BLaER1 (cell line): ENCODE data around the gene TMEM154.

Source experiments
- H3K27ac ChIP-seq: shearing (Covaris generic); formaldehyde crosslinking; 2 replicates; pipeline ENCODE4 v1.8.1; 2022
- H3K27me3 ChIP-seq: shearing (Covaris generic); formaldehyde crosslinking; 2 replicates; pipeline ENCODE4 v1.8.1; 2022
- H3K36me3 ChIP-seq: shearing (Covaris generic); formaldehyde crosslinking; 2 replicates; pipeline ENCODE4 v1.8.1; 2022
- H3K4me1 ChIP-seq: shearing (Covaris generic); formaldehyde crosslinking; 2 replicates; pipeline ENCODE4 v1.8.1; 2022
- H3K4me2 ChIP-seq: shearing (Covaris generic); formaldehyde crosslinking; 2 replicates; pipeline ENCODE4 v1.8.1; 2022
- H3K4me3 ChIP-seq: shearing (Covaris generic); formaldehyde crosslinking; 2 replicates; pipeline ENCODE4 v1.8.1; 2022
- H3K9ac ChIP-seq: shearing (Covaris generic); formaldehyde crosslinking; 2 replicates; pipeline ENCODE4 v1.8.1; 2022
- H3K9me3 ChIP-seq: shearing (Covaris generic); formaldehyde crosslinking; 2 replicates; pipeline ENCODE4 v1.8.1; 2022
- H4K20me1 ChIP-seq: shearing (Covaris generic); formaldehyde crosslinking; 2 replicates; pipeline ENCODE4 v1.8.1; 2022
- Cebpa-rat ChIP-seq: shearing (Covaris generic); IDR thresholded peaks from 2 replicates; pipeline ENCODE4 v1.8.1; 2022

The TMEM154 gene

DNA sequence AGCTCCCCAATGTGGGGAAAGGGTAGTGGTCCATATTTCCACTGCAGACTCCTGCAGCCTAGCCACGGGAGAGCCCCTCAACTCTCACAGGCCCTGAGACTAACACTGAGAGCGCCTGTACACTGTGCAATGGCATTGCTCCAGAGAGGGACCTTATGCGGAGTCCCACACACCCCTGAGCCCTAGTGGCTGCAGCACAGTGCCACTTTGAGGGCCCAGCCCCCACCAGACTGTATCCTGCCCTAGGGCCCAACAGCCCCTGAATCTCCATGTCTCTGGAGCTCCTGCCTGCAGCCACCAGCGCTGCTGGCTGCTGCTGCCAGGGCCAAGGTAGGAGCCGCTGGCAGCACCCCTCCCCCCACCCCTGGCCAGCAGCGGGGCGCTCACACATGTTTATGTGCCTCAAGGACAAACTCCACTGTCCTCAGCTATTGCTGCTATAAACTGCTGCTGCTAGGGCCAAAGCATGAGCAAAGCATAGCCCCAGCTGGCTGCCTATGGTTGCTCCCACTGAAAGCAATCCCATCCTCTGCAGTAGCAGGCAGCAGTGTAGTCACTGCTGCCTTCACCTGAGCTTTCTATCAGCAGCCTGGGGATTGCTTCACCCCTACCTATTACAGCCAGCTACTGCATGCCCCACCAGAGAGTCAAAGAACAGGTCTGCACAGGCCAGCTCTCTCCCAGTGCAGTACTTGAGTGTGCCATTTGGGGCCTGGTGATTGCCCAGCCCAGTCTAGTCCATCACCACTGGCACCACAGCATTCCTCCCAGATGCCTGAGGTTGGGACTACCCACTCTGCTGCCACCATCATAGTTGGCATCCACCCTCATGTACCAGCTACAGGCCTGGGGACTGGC, 24.3 kb downstream of the TMEM154 start:
- Histone ChIP-seq H3K9me3 (peaks cover 42% of the 10 kb centered on the region), H3K4me3 (no peak overlapping the region), H3K36me3 (no peaks in the 10 kb centered on the region), H4K20me1 (no peaks in the 10 kb centered on the region), H3K4me2 (no peak overlapping the region), H3K4me1 (0 out of 2 replicates have a peak, but pooled peaks cover 6% of the 10 kb centered on the region), H3K27me3 (no peaks in the 10 kb centered on the region), H3K9ac (no peak overlapping the region), H3K27ac (no peak overlapping the region)
- TF ChIP-seq Cebpa-rat = no peak

DNA sequence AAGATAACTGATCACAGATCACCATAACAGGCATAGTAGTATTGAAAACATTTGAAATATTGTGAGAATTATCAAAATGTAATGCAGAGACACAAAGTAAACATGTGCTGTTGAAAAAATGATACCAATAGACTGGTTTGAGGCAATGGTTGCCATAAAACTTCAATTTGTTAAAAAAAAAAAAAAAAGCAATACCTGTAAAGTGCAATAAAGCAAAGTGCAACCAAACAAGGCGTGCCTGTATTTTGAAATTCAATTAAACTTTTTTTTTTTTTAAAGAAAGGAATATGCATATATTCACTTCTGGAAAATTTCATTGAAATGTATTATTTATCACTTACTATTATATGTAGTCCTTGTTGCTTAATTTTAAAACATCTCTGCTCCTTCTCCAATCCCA, 27.7 kb downstream of the TMEM154 start:
- Histone ChIP-seq H3K4me2 (no peak overlapping the region), H3K9me3 (peaks cover 21% of the 10 kb centered on the region), H3K4me1 (no peaks in the 10 kb centered on the region), H3K27ac (no peak overlapping the region), H3K36me3 (no peaks in the 10 kb centered on the region), H3K4me3 (no peak overlapping the region), H3K27me3 (no peaks in the 10 kb centered on the region), H4K20me1 (no peaks in the 10 kb centered on the region), H3K9ac (no peak overlapping the region)
- no peak for TF ChIP-seq Cebpa-rat

DNA sequence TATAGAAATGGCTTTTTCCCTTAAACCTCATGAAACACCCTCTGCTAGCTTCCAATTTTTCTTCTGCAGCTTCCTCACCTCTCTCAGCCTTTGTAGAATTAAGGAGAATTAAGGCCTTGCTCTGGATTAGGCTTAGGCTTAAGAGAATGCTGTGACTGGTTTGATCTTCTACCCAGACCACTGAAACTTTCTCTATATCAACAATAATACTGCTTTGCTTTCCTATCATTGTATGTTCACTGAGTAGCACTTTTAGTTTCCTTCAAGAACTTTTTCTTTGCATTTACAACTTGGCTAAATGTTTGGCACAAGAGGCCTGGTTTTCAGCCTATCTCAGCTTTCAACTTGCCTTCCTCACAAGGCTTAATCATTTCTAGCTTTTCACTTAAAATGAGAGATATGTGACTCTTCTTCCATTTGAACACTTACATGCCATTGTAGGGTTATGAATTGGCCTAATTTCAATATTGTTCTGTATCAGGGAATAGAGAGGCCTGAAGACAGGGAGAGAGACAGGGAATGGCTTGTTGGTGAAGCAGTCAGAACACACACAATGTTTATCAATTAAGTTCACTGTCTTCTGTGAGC, 28.2 kb downstream of the TMEM154 start:
- H3K27me3 ChIP-seq = no peaks in the 10 kb centered on the region
- H3K4me1 ChIP-seq = no peaks in the 10 kb centered on the region
- H3K4me2 ChIP-seq = no peak overlapping the region
- H3K36me3 ChIP-seq = no peaks in the 10 kb centered on the region
- H4K20me1 ChIP-seq = no peaks in the 10 kb centered on the region
- H3K9ac ChIP-seq = no peak overlapping the region
- no peak overlapping the region for H3K27ac ChIP-seq
- no peak overlapping the region for H3K4me3 ChIP-seq
- TF ChIP-seq Cebpa-rat = no peak
- H3K9me3 ChIP-seq = peaks cover 16% of the 10 kb centered on the region

DNA sequence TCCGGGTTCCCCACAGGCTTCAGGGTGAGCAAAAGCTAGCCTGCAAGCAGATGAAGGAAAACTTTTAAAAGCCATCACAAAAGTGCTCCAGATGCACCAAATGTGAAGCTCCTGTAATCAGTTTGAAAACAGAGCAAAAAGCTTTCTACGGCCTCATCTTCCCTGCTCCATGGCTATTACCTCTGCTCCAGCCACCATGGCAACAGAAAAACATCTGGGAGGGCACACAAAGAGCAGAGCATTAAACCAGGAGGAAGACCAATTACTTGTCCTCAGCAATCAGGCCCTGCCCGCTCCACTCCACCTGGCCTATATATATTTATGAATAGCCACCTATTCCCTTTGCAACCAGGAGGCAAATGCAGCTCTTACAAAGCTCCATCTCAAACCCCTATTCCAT, 33.6 kb downstream of the TMEM154 start:
- no peak overlapping the region for H3K9ac ChIP-seq
- no peaks in the 10 kb centered on the region for H4K20me1 ChIP-seq
- no peak overlapping the region for H3K27ac ChIP-seq
- peaks cover 8% of the 10 kb centered on the region for H3K4me1 ChIP-seq
- no peaks in the 10 kb centered on the region for H3K36me3 ChIP-seq
- H3K9me3 ChIP-seq = no peaks in the 10 kb centered on the region
- no peak for TF ChIP-seq Cebpa-rat
- no peak overlapping the region for H3K4me3 ChIP-seq
- no peaks in the 10 kb centered on the region for H3K27me3 ChIP-seq
- H3K4me2 ChIP-seq = no peak overlapping the region

DNA sequence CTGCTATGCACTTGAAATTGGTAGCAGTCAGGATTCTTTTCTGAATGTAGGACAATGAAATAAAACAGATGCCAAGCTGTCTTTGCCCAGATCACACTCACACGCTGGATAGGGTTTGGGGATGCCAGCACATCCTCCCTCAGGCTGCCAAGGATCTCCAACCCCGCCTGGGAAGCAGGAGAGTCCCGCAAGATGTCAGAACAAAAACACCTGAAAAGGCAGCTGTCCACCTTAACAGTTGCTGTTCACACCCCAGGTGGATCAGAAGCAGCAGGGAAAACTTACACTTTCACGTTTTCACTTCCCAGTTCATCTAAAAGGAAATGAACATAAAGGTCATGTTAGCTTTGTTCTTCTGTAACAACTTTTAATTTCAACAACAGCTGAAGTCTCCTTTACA, 35.7 kb downstream of the TMEM154 start:
- no peaks in the 10 kb centered on the region for H4K20me1 ChIP-seq
- TF ChIP-seq Cebpa-rat = no peak
- no peak overlapping the region for H3K4me2 ChIP-seq
- no peak overlapping the region for H3K9ac ChIP-seq
- no peaks in the 10 kb centered on the region for H3K9me3 ChIP-seq
- H3K27ac ChIP-seq = no peak overlapping the region
- H3K4me3 ChIP-seq = no peak overlapping the region
- H3K36me3 ChIP-seq = no peaks in the 10 kb centered on the region
- no peaks in the 10 kb centered on the region for H3K27me3 ChIP-seq
- peaks cover 8% of the 10 kb centered on the region for H3K4me1 ChIP-seq

DNA sequence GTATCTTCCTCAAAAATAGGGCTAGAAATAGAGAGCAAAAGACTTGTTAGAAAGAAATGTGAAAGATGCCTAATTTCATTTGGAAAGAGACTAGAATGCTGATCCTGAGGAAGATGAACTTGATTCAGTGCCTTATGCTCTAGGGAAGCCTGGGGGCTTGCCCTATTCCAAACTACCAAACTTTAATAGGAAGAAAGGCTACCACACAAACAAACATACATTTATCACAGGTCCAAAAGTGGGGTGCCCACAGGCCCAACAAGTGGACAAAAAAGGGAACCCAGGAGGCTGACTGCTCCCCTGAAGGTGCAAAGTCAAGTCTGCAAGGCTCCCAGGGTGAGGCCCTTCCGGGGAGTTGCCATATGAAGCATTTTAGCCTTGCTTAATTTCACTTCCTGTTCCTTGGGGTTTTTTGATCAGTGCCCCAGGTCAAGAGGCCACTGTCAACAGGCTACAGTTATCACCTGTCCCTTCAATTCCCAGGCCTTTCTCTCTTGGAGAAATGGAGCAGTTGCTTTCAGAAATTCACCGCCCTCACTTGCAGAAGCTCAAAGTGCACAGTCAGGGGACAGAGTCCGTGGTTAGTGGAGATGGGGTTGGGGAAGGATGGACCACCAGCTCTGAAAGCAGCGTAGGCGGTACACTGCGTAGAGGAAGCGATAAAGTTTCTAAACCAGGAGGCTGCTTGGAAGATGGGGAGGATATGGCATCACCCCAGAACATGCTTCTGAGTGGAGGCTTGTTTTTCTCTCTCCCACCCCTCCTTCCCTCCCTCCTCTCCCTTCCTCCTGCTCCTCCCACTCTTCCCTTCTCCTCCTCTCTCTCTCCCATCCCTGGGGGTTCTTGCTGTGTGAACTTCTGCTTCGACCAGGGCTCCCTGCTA, 36.4 kb downstream of the TMEM154 start:
- H3K9me3 ChIP-seq = no peaks in the 10 kb centered on the region
- TF ChIP-seq Cebpa-rat = no peak
- no peaks in the 10 kb centered on the region for H3K36me3 ChIP-seq
- H3K27me3 ChIP-seq = no peaks in the 10 kb centered on the region
- H3K9ac ChIP-seq = no peak overlapping the region
- no peaks in the 10 kb centered on the region for H4K20me1 ChIP-seq
- no peak overlapping the region for H3K4me3 ChIP-seq
- peaks cover 8% of the 10 kb centered on the region for H3K4me1 ChIP-seq
- H3K4me2 ChIP-seq = peak overlapping the region; percentile 9; the same call in 1 of the 2 replicates
- no peak overlapping the region for H3K27ac ChIP-seq

DNA sequence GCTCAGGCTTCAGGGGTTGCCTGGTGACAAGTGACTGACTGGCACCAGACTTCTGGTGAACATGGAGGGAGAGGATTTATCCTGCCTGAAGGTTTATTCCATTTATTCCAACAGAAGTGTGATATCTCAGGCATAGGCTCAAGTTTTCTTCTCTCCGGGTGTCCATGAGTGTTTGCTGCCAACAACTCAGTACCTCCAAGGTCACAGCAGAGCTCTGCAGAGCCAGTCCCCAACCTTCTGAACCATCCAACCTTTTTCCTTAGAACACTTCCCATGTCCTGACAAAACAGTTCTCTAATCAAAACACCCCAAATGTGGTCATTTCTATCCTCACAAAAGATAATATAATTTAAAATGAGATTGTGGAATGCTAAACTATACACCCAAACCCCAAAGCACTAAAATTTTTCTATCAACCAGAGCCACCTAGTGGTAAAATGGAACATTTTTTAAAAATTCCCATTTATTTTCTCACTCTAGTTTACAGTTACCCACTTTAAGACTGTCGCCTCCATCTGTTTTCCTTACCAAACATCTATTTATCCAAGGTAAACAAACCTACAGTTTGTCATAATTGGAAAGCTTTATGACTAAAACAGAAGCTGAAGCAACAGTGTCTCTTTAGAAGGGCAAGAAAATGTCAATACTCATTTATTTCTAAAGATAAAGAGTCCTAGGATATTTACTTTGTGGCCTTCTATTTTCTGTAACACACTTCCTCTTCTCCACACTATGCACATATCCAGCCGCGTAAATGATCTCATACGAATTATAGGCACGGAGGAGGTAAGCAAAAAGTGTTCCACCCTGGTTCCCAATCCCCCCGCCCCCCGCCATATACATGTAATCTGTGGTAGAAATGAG, 39.5 kb downstream of the TMEM154 start:
- H3K27me3 ChIP-seq = no peaks in the 10 kb centered on the region
- peaks cover 8% of the 10 kb centered on the region for H3K4me1 ChIP-seq
- H4K20me1 ChIP-seq = no peaks in the 10 kb centered on the region
- H3K4me2 ChIP-seq = no peak overlapping the region
- no peak overlapping the region for H3K4me3 ChIP-seq
- no peak overlapping the region for H3K9ac ChIP-seq
- H3K36me3 ChIP-seq = no peaks in the 10 kb centered on the region
- H3K9me3 ChIP-seq = no peaks in the 10 kb centered on the region
- TF ChIP-seq Cebpa-rat = no peak
- no peak overlapping the region for H3K27ac ChIP-seq

DNA sequence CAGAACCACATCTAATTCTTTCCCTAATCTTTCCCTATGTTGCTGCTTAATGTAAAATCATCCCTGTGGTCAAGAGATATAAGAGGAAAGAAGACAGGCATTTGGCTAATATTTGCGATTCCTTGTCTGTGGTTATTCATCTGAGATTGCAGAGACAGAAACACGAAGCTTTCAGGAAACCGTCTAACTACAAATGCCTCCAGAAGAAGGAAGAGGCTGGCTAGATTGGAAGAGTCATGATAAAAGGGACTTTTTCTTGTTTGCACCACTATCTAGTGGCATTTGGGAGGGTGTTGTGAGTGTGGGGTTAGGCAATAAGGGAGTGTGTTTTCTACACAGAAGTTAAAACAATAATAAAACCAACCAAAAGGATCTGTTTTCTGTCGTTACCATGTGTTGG, 43.9 kb downstream of the TMEM154 start:
- Histone ChIP-seq H3K4me3 (no peak overlapping the region), H3K9me3 (no peaks in the 10 kb centered on the region), H4K20me1 (no peaks in the 10 kb centered on the region), H3K9ac (no peak overlapping the region), H3K4me2 (no peak overlapping the region), H3K27ac (no peak overlapping the region), H3K27me3 (no peaks in the 10 kb centered on the region), H3K36me3 (no peaks in the 10 kb centered on the region), H3K4me1 (no peaks in the 10 kb centered on the region)
- TF ChIP-seq Cebpa-rat = no peak

DNA sequence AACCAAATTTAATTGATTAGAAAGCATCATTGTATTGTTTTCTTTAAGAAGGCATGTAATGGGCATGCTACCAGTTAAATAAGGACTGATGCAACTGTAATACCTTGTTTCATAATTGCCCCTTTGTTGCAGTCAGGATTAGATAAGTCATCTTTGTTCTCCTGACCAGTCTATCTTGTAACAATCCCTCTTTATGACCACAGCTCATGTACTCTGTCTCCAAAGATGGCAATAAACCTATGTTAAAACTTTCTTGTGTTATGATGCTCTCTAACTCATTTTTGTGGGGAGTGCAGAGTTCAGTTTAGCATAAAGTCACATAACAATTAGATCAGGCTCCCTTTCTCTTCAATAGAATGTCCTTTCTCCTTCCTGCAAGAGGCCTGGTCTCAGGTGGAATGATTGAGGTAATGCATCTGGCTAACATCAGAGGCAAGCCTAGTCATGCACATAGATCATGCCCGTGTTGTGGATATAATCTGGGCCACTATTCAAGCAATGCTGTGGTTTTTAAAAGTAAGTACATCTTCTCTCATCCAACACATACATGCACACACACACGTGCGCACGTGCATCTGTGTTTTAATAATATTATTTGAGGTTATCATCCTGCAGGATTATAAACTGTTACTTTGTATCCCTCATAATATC, 45.6 kb downstream of the TMEM154 start:
- H3K9me3 ChIP-seq = no peaks in the 10 kb centered on the region
- no peaks in the 10 kb centered on the region for H3K27me3 ChIP-seq
- H3K4me1 ChIP-seq = no peaks in the 10 kb centered on the region
- no peaks in the 10 kb centered on the region for H3K36me3 ChIP-seq
- H3K27ac ChIP-seq = no peak overlapping the region
- no peak overlapping the region for H3K4me2 ChIP-seq
- no peak overlapping the region for H3K4me3 ChIP-seq
- H4K20me1 ChIP-seq = no peaks in the 10 kb centered on the region
- no peak overlapping the region for H3K9ac ChIP-seq
- TF ChIP-seq Cebpa-rat = no peak
